ENCODE data around the gene PARP8. TPM values are rescaled to one million over a fixed set of nuclear protein-coding genes. Genes with fewer than 3 reads are reported as not detected.

The PARP8 gene
- total RNA-seq, 4 donors from 2014 or later = 4.8 to 13.7 (median 8.2) TPM

DNA sequence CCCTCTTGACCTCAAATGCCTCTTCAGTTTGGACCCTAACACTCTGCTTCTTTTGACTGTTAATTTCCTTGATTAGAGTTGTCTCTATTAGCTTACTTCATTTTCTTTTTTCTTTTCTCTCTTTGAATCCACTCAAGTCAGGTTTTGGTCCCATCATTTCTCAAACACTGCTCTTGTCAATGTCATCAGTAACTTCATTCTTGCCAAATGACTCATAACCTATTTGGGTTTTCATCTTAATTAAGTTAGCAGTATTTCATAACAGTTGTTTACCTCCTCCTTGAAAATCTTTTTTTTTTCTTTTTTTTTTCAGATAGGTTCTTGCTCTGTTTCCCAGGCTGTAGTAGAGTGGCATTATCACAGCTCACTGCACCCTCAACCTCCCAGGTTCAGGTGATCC, 119.6 kb downstream of the PARP8 start:
- no peak for TF ChIP-seq POLR2A (IDR thresholded peaks at IDR 0.05)
- TF ChIP-seq, protein P1, sequence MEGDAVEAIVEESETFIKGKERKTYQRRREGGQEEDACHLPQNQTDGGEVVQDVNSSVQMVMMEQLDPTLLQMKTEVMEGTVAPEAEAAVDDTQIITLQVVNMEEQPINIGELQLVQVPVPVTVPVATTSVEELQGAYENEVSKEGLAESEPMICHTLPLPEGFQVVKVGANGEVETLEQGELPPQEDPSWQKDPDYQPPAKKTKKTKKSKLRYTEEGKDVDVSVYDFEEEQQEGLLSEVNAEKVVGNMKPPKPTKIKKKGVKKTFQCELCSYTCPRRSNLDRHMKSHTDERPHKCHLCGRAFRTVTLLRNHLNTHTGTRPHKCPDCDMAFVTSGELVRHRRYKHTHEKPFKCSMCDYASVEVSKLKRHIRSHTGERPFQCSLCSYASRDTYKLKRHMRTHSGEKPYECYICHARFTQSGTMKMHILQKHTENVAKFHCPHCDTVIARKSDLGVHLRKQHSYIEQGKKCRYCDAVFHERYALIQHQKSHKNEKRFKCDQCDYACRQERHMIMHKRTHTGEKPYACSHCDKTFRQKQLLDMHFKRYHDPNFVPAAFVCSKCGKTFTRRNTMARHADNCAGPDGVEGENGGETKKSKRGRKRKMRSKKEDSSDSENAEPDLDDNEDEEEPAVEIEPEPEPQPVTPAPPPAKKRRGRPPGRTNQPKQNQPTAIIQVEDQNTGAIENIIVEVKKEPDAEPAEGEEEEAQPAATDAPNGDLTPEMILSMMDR (IDR thresholded peaks at IDR 0.05) = no peak
- intact Hi-C loops (cut with DNase I; ENCODE audit: low total_unique reads) = no loop called here
- no peak for DNase-seq (ENCODE audit: low spot score in 2 of 2)
- H3K4me3 ChIP-seq (ENCODE audit: low read depth, poor library complexity, severe bottlenecking) = no peak overlapping the region

DNA sequence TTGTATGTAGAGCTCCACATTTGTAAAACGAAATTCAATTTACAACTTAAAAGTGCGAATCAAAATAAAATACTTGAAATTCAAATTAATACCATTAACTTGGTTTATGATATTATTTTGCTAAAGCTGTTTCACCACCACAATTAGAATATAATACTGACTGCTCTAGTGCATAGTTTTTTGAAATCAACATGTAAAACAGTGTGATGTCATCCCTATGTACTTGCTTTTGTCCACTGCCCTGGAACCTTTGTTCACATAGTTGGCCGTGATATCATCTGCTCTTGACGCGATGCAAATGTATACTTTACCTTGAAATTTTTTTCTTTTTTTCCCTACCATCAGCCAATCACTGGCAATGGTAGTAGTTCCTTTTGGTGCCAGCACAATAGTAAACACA, 125.4 kb downstream of the PARP8 start:
- no peak for DNase-seq (ENCODE audit: low spot score in 2 of 2)
- no peak overlapping the region for H3K4me3 ChIP-seq (ENCODE audit: low read depth, poor library complexity, severe bottlenecking)
- no peak for TF ChIP-seq POLR2A (IDR thresholded peaks at IDR 0.05)
- TF ChIP-seq, protein P1 (IDR thresholded peaks at IDR 0.05) = no peak
- WGBS, 2 donors = 95 to 96% methylated on average over 5 of the region's 5 CpGs
- intact Hi-C loops (cut with DNase I; ENCODE audit: low total_unique reads) = no loop called here

DNA sequence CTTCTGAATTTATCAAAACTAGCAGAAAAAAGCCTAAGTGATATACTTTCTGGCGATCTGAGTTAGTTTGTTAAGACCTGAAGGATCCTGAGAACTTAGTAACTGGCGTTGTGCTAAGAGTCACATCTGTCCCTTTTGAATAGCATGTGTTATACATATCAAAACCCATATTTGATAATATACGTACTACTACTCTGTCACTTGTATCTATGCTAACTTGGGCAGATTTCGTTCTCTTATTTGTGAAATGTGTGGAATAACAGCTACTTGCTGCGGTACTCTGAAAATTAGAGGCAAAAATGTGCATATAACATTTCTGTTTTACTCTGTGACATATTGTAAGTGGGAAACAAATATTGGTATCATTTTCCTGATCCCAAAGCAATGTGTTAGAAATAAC, 126.4 kb downstream of the PARP8 start:
- WGBS, 2 donors = 92 to 93% methylated on average over 5 of the region's 5 CpGs
- TF ChIP-seq, protein P1 (IDR thresholded peaks at IDR 0.05) = no peak
- no peak for TF ChIP-seq POLR2A (IDR thresholded peaks at IDR 0.05)
- no peak for DNase-seq (ENCODE audit: low spot score in 2 of 2)
- intact Hi-C loops (cut with DNase I; ENCODE audit: low total_unique reads) = no loop called here
- H3K4me3 ChIP-seq (ENCODE audit: low read depth, poor library complexity, severe bottlenecking) = no peak overlapping the region

DNA sequence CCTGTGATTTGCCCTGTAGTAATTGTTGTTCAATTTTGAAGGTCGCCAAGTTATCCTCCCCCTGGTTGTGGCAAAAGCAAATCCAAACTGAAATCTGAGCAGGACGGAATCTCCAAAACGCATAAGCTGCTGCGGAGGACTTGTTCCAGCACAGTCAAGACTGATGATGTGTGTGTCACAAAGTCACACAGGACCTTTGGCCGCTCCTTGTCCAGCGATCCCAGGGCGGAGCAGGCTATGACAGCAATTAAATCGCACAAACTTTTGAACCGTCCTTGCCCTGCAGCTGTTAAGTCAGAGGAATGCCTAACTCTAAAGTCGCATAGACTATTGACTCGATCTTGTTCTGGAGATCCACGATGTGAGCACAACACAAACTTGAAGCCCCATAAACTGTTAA, 128.4 kb downstream of the PARP8 start:
- DNase-seq (ENCODE audit: low spot score in 2 of 2) = no peak
- TF ChIP-seq, protein P1 (IDR thresholded peaks at IDR 0.05) = no peak
- no peak for TF ChIP-seq POLR2A (IDR thresholded peaks at IDR 0.05)
- 93 to 95% methylated on average over 12 of the region's 12 CpGs for WGBS, 2 donors
- intact Hi-C loops (cut with DNase I; ENCODE audit: low total_unique reads) = no loop called here
- H3K4me3 ChIP-seq (ENCODE audit: low read depth, poor library complexity, severe bottlenecking) = no peak overlapping the region

DNA sequence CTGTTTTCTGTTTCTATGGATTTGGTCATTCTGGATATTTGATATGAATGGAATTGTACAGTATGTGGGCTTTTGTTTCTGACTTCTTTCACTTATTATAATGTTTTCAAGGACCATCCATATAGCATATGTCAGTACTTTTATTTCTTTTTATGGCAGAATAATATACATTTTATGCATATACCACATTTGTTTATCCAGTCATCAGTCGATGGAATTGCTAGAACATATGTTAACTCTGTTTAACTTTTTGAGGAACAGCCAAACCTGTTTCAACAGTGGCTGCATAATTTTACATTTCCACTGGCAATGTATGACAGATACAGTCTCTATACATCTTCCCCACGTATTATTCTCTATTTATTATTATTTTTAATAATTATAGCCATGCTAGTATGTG, 131.6 kb downstream of the PARP8 start:
- DNase-seq (ENCODE audit: low spot score in 2 of 2) = no peak
- intact Hi-C loops (cut with DNase I; ENCODE audit: low total_unique reads) = no loop called here
- WGBS, 2 donors = 92 to 94% methylated on average over 2 of the region's 2 CpGs
- H3K4me3 ChIP-seq (ENCODE audit: low read depth, poor library complexity, severe bottlenecking) = no peak overlapping the region
- TF ChIP-seq POLR2A (IDR thresholded peaks at IDR 0.05) = no peak
- TF ChIP-seq, protein P1 (IDR thresholded peaks at IDR 0.05) = no peak

DNA sequence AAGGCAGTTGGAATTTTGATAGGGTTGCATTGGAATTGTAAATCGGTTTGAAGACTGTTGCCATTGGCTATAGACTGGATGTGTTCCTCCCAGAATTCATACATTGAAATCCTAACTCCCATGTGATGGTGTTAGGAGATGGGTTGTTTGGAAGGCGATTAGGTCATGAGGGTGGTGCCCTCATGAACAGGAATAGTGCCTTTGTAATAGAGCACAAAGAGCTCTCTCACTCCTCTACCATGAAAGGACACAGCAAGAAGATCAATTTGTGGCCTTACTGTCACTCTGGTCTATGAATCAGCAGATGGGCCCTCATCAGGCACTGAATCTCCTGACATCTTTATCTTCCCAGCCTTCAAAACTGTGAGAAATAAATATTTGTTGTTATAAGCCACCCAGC, 133.2 kb downstream of the PARP8 start:
- DNase-seq (ENCODE audit: low spot score in 2 of 2) = no peak
- TF ChIP-seq, protein P1 (IDR thresholded peaks at IDR 0.05) = no peak
- no peak for TF ChIP-seq POLR2A (IDR thresholded peaks at IDR 0.05)
- 91 to 94% methylated on average over 2 of the region's 2 CpGs for WGBS, 2 donors
- intact Hi-C loops (cut with DNase I; ENCODE audit: low total_unique reads) = no loop called here
- H3K4me3 ChIP-seq (ENCODE audit: low read depth, poor library complexity, severe bottlenecking) = no peak overlapping the region
